ENCODE results near the gene GHR.
A peak's percentile ranks its signal among the peaks of the same experiment; 100 is the strongest.

Gene GHR

GRCh38 chr5:42423285-42424165, at the start of gene GHR:
Gene GHR, plus strand, starts transcription at chr5:42423439. Its CDS starts 142,436 bp downstream, at chr5:42565875.
- H3K4me3 ChIP-seq (ENCODE audit: low read length), result no peak within 1 kb of the TSS
- peak within 1 kb of the TSS; percentile 59 for H3K9ac ChIP-seq (ENCODE audit: low read length)
- H3K4me1 ChIP-seq (ENCODE audit: control insufficient read depth, insufficient read depth, low read length), result peaks cover 6% of the 10 kb centered on the region
- H3K9me3 ChIP-seq (ENCODE audit: control insufficient read depth, low read length), result no peaks in the 10 kb centered on the region
- H3K36me3 ChIP-seq (ENCODE audit: control insufficient read depth, insufficient read depth, low read length), result no peaks in the 10 kb centered on the region
- peaks cover 16% of the 10 kb centered on the region for H3K27me3 ChIP-seq (ENCODE audit: control insufficient read depth, insufficient read depth, low read length)

DNA sequence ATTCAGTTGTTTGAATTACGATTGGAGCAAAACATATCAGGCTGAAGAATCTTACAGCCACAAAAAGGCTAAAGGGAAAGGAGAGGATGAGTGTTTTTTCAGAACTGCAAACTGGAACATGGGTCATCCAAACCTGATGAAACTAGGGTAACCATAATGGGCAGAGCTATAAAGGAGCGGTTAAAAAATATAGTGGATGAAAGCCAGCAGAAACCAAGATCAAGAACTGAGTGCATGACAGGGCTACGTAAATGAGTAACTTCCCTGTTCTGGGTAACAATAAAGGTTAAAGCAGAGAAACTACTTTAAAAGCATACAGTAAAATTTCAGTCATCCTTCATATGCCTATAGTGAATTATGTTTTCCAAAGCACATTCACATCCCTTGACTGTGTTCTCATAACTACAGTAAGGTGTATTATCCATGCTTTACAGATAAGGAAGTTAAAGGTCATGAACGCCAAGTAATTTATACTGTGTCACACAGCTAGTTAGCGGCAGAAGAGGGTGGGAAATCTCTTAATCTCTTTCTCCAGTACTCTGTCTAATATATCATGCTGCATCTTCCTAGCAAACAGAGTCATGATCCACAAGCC, 48.5 kb upstream of the GHR start:
- no peaks in the 10 kb centered on the region for H3K36me3 ChIP-seq (ENCODE audit: control insufficient read depth, insufficient read depth, low read length)
- no peak overlapping the region for H3K9ac ChIP-seq (ENCODE audit: low read length)

DNA sequence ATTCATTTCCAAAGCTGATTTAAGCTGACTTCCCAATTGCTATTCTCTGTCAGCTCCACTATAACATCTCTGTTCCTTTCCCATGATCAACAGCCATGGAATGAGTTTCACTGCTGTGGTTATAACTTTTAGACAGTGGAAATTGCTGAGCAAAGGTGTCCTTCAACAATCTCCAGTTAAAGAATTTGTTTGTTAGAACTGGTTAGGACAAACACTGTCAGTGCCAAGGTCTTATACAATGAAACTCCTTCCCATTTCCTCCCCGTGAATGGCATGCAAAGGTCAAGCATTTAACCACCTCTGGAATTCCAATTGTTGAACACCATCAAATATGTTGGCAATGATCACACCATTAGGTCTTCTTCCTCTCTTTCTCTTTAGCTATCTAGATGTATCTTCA, 45.7 kb upstream of the GHR start:
- H3K9ac ChIP-seq (ENCODE audit: low read length), result no peak overlapping the region
- H3K9me3 ChIP-seq (ENCODE audit: control insufficient read depth, low read length), result no peaks in the 10 kb centered on the region
- no peak overlapping the region for H3K4me3 ChIP-seq (ENCODE audit: low read length)
- H3K4me1 ChIP-seq (ENCODE audit: control insufficient read depth, insufficient read depth, low read length), result no peaks in the 10 kb centered on the region
- H3K36me3 ChIP-seq (ENCODE audit: control insufficient read depth, insufficient read depth, low read length), result no peaks in the 10 kb centered on the region
- H3K27me3 ChIP-seq (ENCODE audit: control insufficient read depth, insufficient read depth, low read length), result no peaks in the 10 kb centered on the region

More for the DNA sequence above, 48.5 kb upstream of the GHR start:
- Histone ChIP-seq H3K4me3 (ENCODE audit: low read length) (no peak overlapping the region), H3K4me1 (ENCODE audit: control insufficient read depth, insufficient read depth, low read length) (no peaks in the 10 kb centered on the region), H3K9me3 (ENCODE audit: control insufficient read depth, low read length) (no peaks in the 10 kb centered on the region), H3K27me3 (ENCODE audit: control insufficient read depth, insufficient read depth, low read length) (no peaks in the 10 kb centered on the region)

GRCh38 chr5:42381973-42382372, 41.3 kb upstream of the GHR start:
- Histone ChIP-seq H3K36me3 (ENCODE audit: control insufficient read depth, insufficient read depth, low read length) (no peaks in the 10 kb centered on the region), H3K9me3 (ENCODE audit: control insufficient read depth, low read length) (no peaks in the 10 kb centered on the region), H3K9ac (ENCODE audit: low read length) (no peak overlapping the region), H3K27me3 (ENCODE audit: control insufficient read depth, insufficient read depth, low read length) (no peaks in the 10 kb centered on the region), H3K4me1 (ENCODE audit: control insufficient read depth, insufficient read depth, low read length) (no peaks in the 10 kb centered on the region), H3K4me3 (ENCODE audit: low read length) (no peak overlapping the region)

GRCh38 chr5:42387563-42387962, 35.7 kb upstream of the GHR start:
- Histone ChIP-seq H3K27me3 (ENCODE audit: control insufficient read depth, insufficient read depth, low read length) (no peaks in the 10 kb centered on the region), H3K9ac (ENCODE audit: low read length) (no peak overlapping the region), H3K36me3 (ENCODE audit: control insufficient read depth, insufficient read depth, low read length) (no peaks in the 10 kb centered on the region), H3K9me3 (ENCODE audit: control insufficient read depth, low read length) (no peaks in the 10 kb centered on the region), H3K4me3 (ENCODE audit: low read length) (no peak overlapping the region), H3K4me1 (ENCODE audit: control insufficient read depth, insufficient read depth, low read length) (no peaks in the 10 kb centered on the region)

GRCh38 chr5:42390115-42390514, 33.1 kb upstream of the GHR start:
- Histone ChIP-seq H3K36me3 (ENCODE audit: control insufficient read depth, insufficient read depth, low read length) (no peaks in the 10 kb centered on the region), H3K4me1 (ENCODE audit: control insufficient read depth, insufficient read depth, low read length) (no peaks in the 10 kb centered on the region), H3K27me3 (ENCODE audit: control insufficient read depth, insufficient read depth, low read length) (no peaks in the 10 kb centered on the region), H3K9ac (ENCODE audit: low read length) (no peak overlapping the region), H3K9me3 (ENCODE audit: control insufficient read depth, low read length) (no peaks in the 10 kb centered on the region), H3K4me3 (ENCODE audit: low read length) (no peak overlapping the region)

DNA sequence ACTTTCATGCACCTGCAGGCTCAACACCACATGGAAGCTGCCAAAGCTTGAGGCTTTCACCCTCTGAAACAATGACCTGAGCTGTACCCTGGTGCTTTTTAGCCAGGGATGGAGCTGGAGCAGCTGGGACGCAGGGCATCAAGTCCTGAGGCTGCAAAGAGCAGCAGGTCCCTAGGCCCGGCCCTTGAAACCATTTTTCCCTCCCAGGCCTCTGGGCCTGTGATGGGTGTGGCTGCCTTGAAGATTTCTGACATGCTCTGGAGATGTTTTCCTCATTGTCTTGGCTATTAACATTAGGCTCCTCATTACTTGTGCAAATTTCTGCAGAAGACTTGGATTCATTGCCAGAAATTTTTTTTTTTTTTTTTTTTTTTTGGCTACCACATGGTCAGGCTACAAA, 30.3 kb upstream of the GHR start:
- Histone ChIP-seq H3K4me1 (ENCODE audit: control insufficient read depth, insufficient read depth, low read length) (no peaks in the 10 kb centered on the region), H3K36me3 (ENCODE audit: control insufficient read depth, insufficient read depth, low read length) (no peaks in the 10 kb centered on the region), H3K4me3 (ENCODE audit: low read length) (no peak overlapping the region), H3K27me3 (ENCODE audit: control insufficient read depth, insufficient read depth, low read length) (no peaks in the 10 kb centered on the region), H3K9ac (ENCODE audit: low read length) (no peak overlapping the region), H3K9me3 (ENCODE audit: control insufficient read depth, low read length) (no peaks in the 10 kb centered on the region)

DNA sequence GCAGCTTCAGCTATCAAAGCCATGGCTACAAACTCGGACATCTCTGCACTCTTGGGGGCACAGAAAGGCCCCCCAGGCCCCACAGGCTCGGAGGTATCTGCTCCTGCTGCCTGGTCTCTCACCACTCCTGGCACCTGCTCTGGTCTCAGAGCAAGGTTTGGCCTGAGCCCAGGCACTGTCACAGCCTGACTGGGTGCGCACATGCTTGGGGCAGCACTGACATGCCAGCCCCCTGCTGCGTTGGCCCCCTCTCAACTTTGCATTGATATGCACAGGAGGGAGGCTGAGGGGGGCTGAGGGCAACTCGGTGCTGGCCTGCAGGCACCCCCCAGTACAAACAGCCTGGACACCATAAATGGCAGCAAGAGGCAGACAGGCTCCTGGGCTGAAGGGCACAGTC, 27.1 kb upstream of the GHR start:
- no peak overlapping the region for H3K9ac ChIP-seq (ENCODE audit: low read length)
- H3K27me3 ChIP-seq (ENCODE audit: control insufficient read depth, insufficient read depth, low read length), result no peaks in the 10 kb centered on the region
- no peaks in the 10 kb centered on the region for H3K9me3 ChIP-seq (ENCODE audit: control insufficient read depth, low read length)
- H3K4me1 ChIP-seq (ENCODE audit: control insufficient read depth, insufficient read depth, low read length), result no peaks in the 10 kb centered on the region
- no peaks in the 10 kb centered on the region for H3K36me3 ChIP-seq (ENCODE audit: control insufficient read depth, insufficient read depth, low read length)
- H3K4me3 ChIP-seq (ENCODE audit: low read length), result no peak overlapping the region

GRCh38 chr5:42397267-42397666, 26.0 kb upstream of the GHR start:
- H3K4me1 ChIP-seq (ENCODE audit: control insufficient read depth, insufficient read depth, low read length), result no peaks in the 10 kb centered on the region
- H3K9me3 ChIP-seq (ENCODE audit: control insufficient read depth, low read length), result no peaks in the 10 kb centered on the region
- no peaks in the 10 kb centered on the region for H3K27me3 ChIP-seq (ENCODE audit: control insufficient read depth, insufficient read depth, low read length)
- H3K36me3 ChIP-seq (ENCODE audit: control insufficient read depth, insufficient read depth, low read length), result no peaks in the 10 kb centered on the region
- no peak overlapping the region for H3K4me3 ChIP-seq (ENCODE audit: low read length)
- H3K9ac ChIP-seq (ENCODE audit: low read length), result no peak overlapping the region

GRCh38 chr5:42399702-42400101, 23.5 kb upstream of the GHR start:
- H3K36me3 ChIP-seq (ENCODE audit: control insufficient read depth, insufficient read depth, low read length), result no peaks in the 10 kb centered on the region
- H3K9me3 ChIP-seq (ENCODE audit: control insufficient read depth, low read length), result no peaks in the 10 kb centered on the region
- H3K4me1 ChIP-seq (ENCODE audit: control insufficient read depth, insufficient read depth, low read length), result no peaks in the 10 kb centered on the region
- no peak overlapping the region for H3K4me3 ChIP-seq (ENCODE audit: low read length)
- no peak overlapping the region for H3K9ac ChIP-seq (ENCODE audit: low read length)
- H3K27me3 ChIP-seq (ENCODE audit: control insufficient read depth, insufficient read depth, low read length), result no peaks in the 10 kb centered on the region

DNA sequence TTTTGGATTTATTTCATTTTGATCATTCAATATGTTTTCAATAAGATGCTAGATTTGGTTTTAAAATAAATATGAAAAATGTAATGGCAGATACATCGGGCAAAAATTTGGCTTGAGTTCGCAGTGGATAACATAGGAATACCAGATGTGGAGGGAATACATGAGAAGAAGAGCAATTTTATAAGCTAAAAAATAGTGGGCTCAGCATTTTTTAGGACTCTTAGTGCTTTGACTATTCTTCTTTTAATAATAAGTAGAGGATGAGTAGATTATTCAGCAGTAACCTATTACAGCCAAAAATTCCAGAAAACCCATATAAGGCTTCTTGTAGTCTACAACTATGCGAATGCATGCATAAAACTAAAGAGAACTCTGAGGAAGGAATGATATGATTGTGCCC, 22.8 kb upstream of the GHR start:
- H3K36me3 ChIP-seq (ENCODE audit: control insufficient read depth, insufficient read depth, low read length), result no peaks in the 10 kb centered on the region
- no peak overlapping the region for H3K4me3 ChIP-seq (ENCODE audit: low read length)
- no peaks in the 10 kb centered on the region for H3K4me1 ChIP-seq (ENCODE audit: control insufficient read depth, insufficient read depth, low read length)
- H3K9me3 ChIP-seq (ENCODE audit: control insufficient read depth, low read length), result no peaks in the 10 kb centered on the region
- H3K9ac ChIP-seq (ENCODE audit: low read length), result no peak overlapping the region
- H3K27me3 ChIP-seq (ENCODE audit: control insufficient read depth, insufficient read depth, low read length), result no peaks in the 10 kb centered on the region

DNA sequence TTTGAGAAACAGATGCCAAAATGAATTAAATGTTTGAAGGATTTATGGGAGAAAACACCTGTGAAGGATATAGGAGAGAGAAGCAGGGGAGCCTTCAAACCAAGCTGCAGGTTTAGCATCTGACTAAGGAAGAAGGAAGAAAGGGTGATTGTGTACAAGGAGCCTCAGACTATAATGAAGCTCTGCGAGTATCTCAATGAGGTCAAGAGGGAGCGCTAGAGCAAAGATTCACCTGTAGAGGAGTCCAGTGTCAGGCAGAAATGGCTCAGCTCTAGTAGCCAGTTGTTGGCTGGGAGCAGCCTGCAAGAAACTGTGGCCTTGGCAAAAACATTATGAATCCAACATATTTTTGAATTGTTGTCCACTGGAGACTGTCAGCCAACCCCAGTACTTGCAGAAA, 20.0 kb upstream of the GHR start:
- Histone ChIP-seq H3K36me3 (ENCODE audit: control insufficient read depth, insufficient read depth, low read length) (no peaks in the 10 kb centered on the region), H3K4me1 (ENCODE audit: control insufficient read depth, insufficient read depth, low read length) (no peaks in the 10 kb centered on the region), H3K9me3 (ENCODE audit: control insufficient read depth, low read length) (no peaks in the 10 kb centered on the region), H3K4me3 (ENCODE audit: low read length) (no peak overlapping the region), H3K9ac (ENCODE audit: low read length) (no peak overlapping the region), H3K27me3 (ENCODE audit: control insufficient read depth, insufficient read depth, low read length) (no peaks in the 10 kb centered on the region)

Data from mucosa of stomach (tissue), 1 donor.